Measurements from ENCODE around the gene PCDHA1.

DNA sequence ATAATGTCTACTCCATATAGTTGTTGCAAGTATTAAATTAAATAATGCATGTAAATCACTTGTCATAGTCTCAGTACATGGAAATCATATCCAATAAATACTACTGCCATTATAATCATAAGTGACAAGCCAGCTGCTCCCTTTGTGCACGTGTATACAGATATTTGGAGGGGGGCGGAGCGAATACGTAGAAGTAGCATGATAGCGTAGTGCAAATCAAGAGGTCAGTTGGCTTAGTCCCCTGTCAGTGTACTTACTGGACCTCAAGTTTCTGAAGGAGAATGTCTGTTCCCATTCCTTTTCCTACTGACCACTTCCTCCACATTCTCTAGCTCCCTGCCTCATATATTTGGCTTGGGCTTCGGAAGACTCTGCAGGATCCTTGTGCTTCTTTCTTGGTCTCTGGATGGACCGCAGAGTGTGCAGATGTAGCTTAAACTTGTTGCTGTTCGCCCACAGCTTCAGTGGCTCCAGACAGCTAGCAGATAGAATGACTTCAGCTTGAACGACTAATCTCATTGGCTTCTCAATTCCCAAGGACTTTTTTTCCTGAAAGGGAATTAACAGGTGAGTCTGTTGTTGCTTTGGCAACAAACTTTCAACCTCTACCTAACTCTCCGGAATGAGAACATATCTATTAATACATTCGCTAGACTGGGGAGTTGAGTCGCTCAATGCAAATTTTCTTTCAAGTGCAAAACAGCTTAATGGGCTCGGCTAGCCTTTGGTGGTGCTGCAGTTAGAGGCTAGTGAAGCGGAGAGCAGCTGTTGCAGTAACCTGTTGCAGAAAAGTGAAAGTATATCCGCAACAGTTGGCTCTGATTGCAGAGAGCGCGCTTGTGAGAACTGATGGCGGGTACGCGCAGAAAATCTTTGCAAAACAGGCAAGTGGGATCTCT, 264.9 kb downstream of the PCDHA1 start, which contains the start of gene PCDHB1:
- TF ChIP-seq KLF15 (CRISPR knock-in tag; IDR thresholded peaks at IDR 0.05; ENCODE audit: borderline replicate concordance) = no peak
- TF ChIP-seq E2F1 (CRISPR knock-in tag; IDR thresholded peaks at IDR 0.05) = no peak
- TF ChIP-seq ZNF530 (CRISPR knock-in tag; IDR thresholded peaks at IDR 0.05; ENCODE audit: low read depth) = no peak
- TF ChIP-seq SRSF9 (IDR thresholded peaks at IDR 0.05; ENCODE audit: borderline replicate concordance, insufficient read depth, low read depth, low read length, poor library complexity, severe bottlenecking) = no peak
- TF ChIP-seq GZF1 (CRISPR knock-in tag; IDR thresholded peaks at IDR 0.05) = no peak
- no peak for TF ChIP-seq ZNF207 (IDR thresholded peaks at IDR 0.05; ENCODE audit: borderline replicate concordance)
- no peak for TF ChIP-seq ZNF3 (CRISPR knock-in tag; IDR thresholded peaks at IDR 0.05)
